Measurements from ENCODE around the gene GNPNAT1. TPM values are rescaled to one million over a fixed set of nuclear protein-coding genes. Genes with fewer than 3 reads are reported as not detected.
"Not testable (repeated sequence)": the region's sequence is repeated elsewhere in the genome, so short reads cannot be mapped to it uniquely, and the experiment has no call there.

GNPNAT1 gene
- total RNA-seq, 4 donors from 2014 or later, result 11.1 to 28.9 (median 23.6) TPM

DNA sequence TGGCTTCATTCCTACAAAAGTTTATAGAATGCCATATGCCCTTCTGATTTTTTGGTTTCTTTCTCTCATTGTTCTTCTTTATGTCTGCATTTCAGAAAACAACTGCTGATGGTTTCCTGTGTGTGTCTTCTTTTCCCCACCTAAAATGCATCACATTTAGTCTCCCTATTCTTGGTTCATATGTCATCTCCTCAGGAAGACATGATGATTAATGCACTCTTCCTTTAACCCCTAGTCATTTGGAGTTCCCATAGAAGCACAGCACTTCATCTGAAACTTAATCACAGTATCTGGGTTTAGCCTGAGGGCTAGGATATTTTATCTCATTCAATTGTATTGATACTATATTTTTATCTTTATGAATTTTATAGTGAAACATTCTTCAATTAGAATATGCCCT, 21.5 kb downstream of the GNPNAT1 start:
- Histone ChIP-seq H3K27me3 (no peaks in the 10 kb centered on the region), H3K4me1 (no peaks in the 10 kb centered on the region), H3K4me3 (no peak overlapping the region), H3K36me3 (peaks cover 0 to 72% of the 10 kb centered on the region in 2 donors), H3K9me3 (no peaks in the 10 kb centered on the region), H3K27ac (no peak overlapping the region)
- no peak for ATAC-seq
- TF ChIP-seq CTCF (IDR thresholded peaks at IDR 0.05), result no peak

DNA sequence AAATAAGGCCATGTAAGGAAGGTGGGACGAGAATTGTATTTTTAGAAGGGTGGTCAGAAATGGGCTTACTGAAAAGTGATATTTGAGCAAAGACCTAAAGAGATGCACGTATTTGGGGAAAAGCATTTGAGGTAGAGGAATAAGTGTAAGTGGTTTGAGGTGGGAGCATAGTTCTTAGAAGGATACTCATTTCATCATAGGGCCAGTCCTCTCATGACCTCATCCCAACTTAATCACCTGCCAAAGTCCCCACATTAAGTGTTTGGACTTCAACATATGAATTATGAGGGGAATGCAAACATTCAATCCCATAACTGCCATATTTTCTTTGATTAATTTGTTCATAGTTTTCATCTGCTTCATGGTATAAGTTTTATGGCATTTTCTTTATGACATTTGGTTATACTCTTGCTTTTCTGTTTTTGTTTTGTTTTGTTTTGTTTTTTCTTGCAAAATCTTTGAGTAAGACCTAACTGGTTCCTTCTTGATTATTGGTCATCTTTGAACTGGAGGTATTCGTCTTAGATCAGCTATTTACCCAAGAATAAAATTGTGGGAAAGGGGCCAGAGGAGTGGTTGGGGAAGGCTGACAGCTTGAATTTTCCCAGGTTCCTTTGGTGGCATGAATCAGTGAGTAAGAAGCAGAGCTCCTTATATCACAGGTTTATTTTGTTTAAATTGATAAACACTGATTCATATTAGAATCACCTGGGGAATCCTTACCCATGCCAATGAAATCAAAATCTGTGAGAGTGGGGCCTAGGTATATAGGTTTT, 24.2 kb downstream of the GNPNAT1 start:
- Histone ChIP-seq H3K4me3 (no peak overlapping the region), H3K27me3 (no peaks in the 10 kb centered on the region), H3K9me3 (no peaks in the 10 kb centered on the region), H3K27ac (no peak overlapping the region), H3K4me1 (no peaks in the 10 kb centered on the region), H3K36me3 (peaks cover 0 to 74% of the 10 kb centered on the region in 2 donors)
- no peak for TF ChIP-seq POLR2AphosphoS5 (IDR thresholded peaks at IDR 0.05)
- WGBS, 2 donors (ENCODE audit: low coverage in 1 of 2), result 90 to 100% methylated on average over 3 of the region's 3 CpGs
- no peak for ATAC-seq

DNA sequence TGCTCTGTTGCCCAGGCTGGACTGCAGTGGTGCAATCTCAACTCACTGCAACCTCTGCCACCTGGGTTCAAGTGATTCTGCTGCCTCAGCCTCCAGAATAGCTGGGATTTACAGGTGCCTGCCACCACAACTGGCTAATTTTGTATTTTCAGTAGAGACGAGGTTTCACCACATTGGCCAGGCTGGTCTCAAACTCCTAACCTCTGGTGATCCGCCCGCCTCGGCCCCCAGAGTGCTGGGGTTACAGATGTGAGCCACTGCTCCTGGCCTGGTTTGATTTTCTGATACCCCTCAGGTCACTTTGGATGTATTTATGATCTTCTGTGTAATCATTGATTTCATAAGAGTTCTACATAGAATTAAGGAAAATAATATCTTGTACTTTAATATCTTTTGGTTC, 28.5 kb downstream of the GNPNAT1 start:
- ATAC-seq, H3K4me1 ChIP-seq, H3K27me3 ChIP-seq, H3K4me3 ChIP-seq, H3K27ac ChIP-seq, H3K9me3 ChIP-seq: not testable (repeated sequence)
- H3K36me3 ChIP-seq, result peaks cover 0 to 72% of the 10 kb centered on the region in 2 donors
- 100% methylated on average over 3 to 4 of the region's 4 CpGs for WGBS, 2 donors (ENCODE audit: low coverage in 1 of 2)

DNA sequence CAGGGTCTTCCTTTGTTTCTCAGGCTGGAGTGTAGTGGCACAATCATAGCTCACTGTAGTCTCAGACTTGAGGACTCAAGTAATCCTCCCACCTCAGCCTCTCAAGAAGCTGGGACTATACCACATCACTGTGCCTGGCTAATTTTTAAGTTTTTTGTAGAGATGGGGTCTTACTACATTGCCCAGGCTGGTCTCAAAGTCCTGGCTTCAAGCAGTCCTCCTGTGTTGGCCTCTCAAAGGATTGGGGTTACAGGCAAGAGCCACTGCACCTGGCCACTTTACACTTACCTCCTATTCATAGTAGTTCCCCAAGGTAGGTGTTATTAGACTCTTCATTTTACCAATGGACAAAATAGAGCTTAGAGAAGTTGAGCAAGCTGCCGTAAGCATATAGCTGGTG, 32.3 kb downstream of the GNPNAT1 start:
- Histone ChIP-seq H3K9me3 (no peaks in the 10 kb centered on the region), H3K27me3 (no peaks in the 10 kb centered on the region), H3K27ac (no peak overlapping the region), H3K4me3 (no peak overlapping the region), H3K4me1 (no peaks in the 10 kb centered on the region), H3K36me3 (peaks cover 4 to 57% of the 10 kb centered on the region in 2 donors)
- ATAC-seq, result no peak
- no peak for TF ChIP-seq POLR2AphosphoS5 (IDR thresholded peaks at IDR 0.05)
- no peak for TF ChIP-seq POLR2A (IDR thresholded peaks at IDR 0.05)
- no peak for TF ChIP-seq EP300 (IDR thresholded peaks at IDR 0.05)
- WGBS, 2 donors (ENCODE audit: low coverage in 1 of 2), result 92 to 100% methylated on average over 1 of the region's 1 CpG

- no peak for ATAC-seq
- Histone ChIP-seq H3K27ac (no peak overlapping the region), H3K27me3 (no peaks in the 10 kb centered on the region), H3K4me1 (no peaks in the 10 kb centered on the region), H3K4me3 (no peak overlapping the region), H3K36me3 (peaks cover 4 to 59% of the 10 kb centered on the region in 2 donors), H3K9me3 (no peaks in the 10 kb centered on the region)
- WGBS, 2 donors (ENCODE audit: low coverage in 1 of 2), result 89 to 94% methylated on average over 3 to 5 of the region's 5 CpGs
- TF ChIP-seq POLR2A (IDR thresholded peaks at IDR 0.05) (no peak), EP300 (IDR thresholded peaks at IDR 0.05) (no peak), POLR2AphosphoS5 (IDR thresholded peaks at IDR 0.05) (no peak), CTCF (IDR thresholded peaks at IDR 0.05) (no peak)
Observed at GRCh38 chr14:52755607-52756316, 35.6 kb downstream of the GNPNAT1 start.

DNA sequence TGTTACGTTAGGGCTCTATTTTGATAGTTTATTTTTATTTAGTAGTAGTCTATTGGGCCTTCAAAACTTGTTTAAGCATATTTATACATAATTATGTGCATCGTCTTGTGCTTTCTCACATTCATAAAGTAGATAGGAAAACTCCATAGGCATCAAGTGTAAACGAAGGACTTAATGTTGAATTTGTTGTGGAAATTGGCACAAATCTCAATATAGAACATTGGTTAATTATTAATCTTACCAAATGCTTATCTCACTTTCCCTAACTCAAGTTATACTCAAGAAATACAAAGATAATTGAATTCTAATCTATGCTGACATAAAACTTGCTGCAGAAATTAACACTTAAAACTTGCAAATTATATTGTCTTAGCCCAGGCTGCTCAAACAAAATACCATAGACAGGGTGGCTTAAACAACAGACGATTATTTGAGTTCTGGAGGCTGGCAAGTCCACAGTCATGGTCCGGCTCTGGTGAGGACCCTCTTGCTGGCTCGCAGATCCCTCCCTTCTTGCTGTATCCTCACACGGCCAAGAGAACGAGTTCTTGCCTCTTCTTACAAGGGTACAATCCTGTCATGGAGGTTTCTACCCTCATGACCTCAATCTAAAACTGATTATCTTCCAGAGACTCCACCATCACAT, 42.6 kb downstream of the GNPNAT1 start:
- Histone ChIP-seq H3K27ac (no peak overlapping the region), H3K4me1 (peaks cover 0 to 6% (median 0%) of the 10 kb centered on the region in 3 donors), H3K36me3 (peaks cover 0 to 72% of the 10 kb centered on the region in 2 donors), H3K4me3 (no peak overlapping the region), H3K27me3 (no peaks in the 10 kb centered on the region), H3K9me3 (no peaks in the 10 kb centered on the region)
- TF ChIP-seq EP300 (IDR thresholded peaks at IDR 0.05), result no peak
- TF ChIP-seq CTCF (IDR thresholded peaks at IDR 0.05), result no peak
- TF ChIP-seq POLR2A (IDR thresholded peaks at IDR 0.05), result no peak
- no peak for TF ChIP-seq POLR2AphosphoS5 (IDR thresholded peaks at IDR 0.05)
- no peak for ATAC-seq
- WGBS, 2 donors (ENCODE audit: low coverage in 1 of 2), result 89 to 92% methylated on average over 5 to 8 of the region's 8 CpGs
